Measurements from ENCODE around the gene RABGEF1.
A peak's percentile ranks its signal among the peaks of the same experiment; 100 is the strongest.
"Not testable (repeated sequence)": the region's sequence is repeated elsewhere in the genome, so short reads cannot be mapped to it uniquely, and the experiment has no call there.

The RABGEF1 gene

GRCh38 chr7:66782875-66783274, 42.3 kb downstream of the RABGEF1 start:
- not testable (repeated sequence) for H3K27ac Mint-ChIP-seq, H3K4me1 Mint-ChIP-seq, H3K9me3 Mint-ChIP-seq, H3K27me3 Mint-ChIP-seq, DNase-seq, H3K4me3 Mint-ChIP-seq
- CTCF ChIA-PET, result interaction anchor here (0.6 kb wide), 1 partner anchor 178 kb away, joined by 5 read pairs; no protein-coding TSS in a partner anchor
- H3K36me3 Mint-ChIP-seq, result peaks cover 36% of the 10 kb centered on the region

- H3K27ac Mint-ChIP-seq, CTCF ChIA-PET: not testable (repeated sequence)
- peaks cover 31% of the 10 kb centered on the region for H3K36me3 Mint-ChIP-seq
Observed at GRCh38 chr7:66783887-66784595, 43.5 kb downstream of the RABGEF1 start.

GRCh38 chr7:66790196-66790595, 49.7 kb downstream of the RABGEF1 start:
- Mint-ChIP-seq H3K27ac (no peak overlapping the region), H3K4me1 (no peaks in the 10 kb centered on the region), H3K36me3 (peaks cover 21% of the 10 kb centered on the region), H3K9me3 (no peaks in the 10 kb centered on the region), H3K4me3 (no peak overlapping the region), H3K27me3 (no peaks in the 10 kb centered on the region)
- no peak for DNase-seq
- CTCF ChIA-PET, result no interaction called here

More at GRCh38 chr7:66783887-66784595, 43.5 kb downstream of the RABGEF1 start:
- not testable (repeated sequence) for H3K27me3 Mint-ChIP-seq, H3K9me3 Mint-ChIP-seq, H3K4me1 Mint-ChIP-seq, H3K4me3 Mint-ChIP-seq, DNase-seq

GRCh38 chr7:66790725-66791124, 50.2 kb downstream of the RABGEF1 start:
- no peaks in the 10 kb centered on the region for H3K4me1 Mint-ChIP-seq
- no peaks in the 10 kb centered on the region for H3K9me3 Mint-ChIP-seq
- H3K36me3 Mint-ChIP-seq, result peaks cover 22% of the 10 kb centered on the region
- CTCF ChIA-PET, result no interaction called here
- no peak overlapping the region for H3K4me3 Mint-ChIP-seq
- H3K27me3 Mint-ChIP-seq, result no peaks in the 10 kb centered on the region
- no peak overlapping the region for H3K27ac Mint-ChIP-seq
- DNase-seq, result no peak

GRCh38 chr7:66800591-66800990, 60.1 kb downstream of the RABGEF1 start:
- CTCF ChIA-PET, result no interaction called here
- H3K36me3 Mint-ChIP-seq, result peaks cover 37% of the 10 kb centered on the region

GRCh38 chr7:66804001-66804400, 63.5 kb downstream of the RABGEF1 start:
- CTCF ChIA-PET, result no interaction called here
- DNase-seq, result no peak
- Mint-ChIP-seq H3K4me1 (no peaks in the 10 kb centered on the region), H3K9me3 (no peaks in the 10 kb centered on the region), H3K27ac (no peak overlapping the region), H3K27me3 (no peaks in the 10 kb centered on the region), H3K36me3 (peaks cover 35% of the 10 kb centered on the region), H3K4me3 (no peak overlapping the region)

More at GRCh38 chr7:66800591-66800990, 60.1 kb downstream of the RABGEF1 start:
- no peak for DNase-seq
- Mint-ChIP-seq H3K27me3 (no peaks in the 10 kb centered on the region), H3K27ac (no peak overlapping the region), H3K4me3 (no peak overlapping the region), H3K9me3 (no peaks in the 10 kb centered on the region), H3K4me1 (no peaks in the 10 kb centered on the region)

GRCh38 chr7:66807736-66808135, 67.2 kb downstream of the RABGEF1 start:
- CTCF ChIA-PET, result no interaction called here
- H3K4me1 Mint-ChIP-seq, result no peaks in the 10 kb centered on the region
- no peak for DNase-seq
- H3K36me3 Mint-ChIP-seq, result peaks cover 26% of the 10 kb centered on the region
- no peak overlapping the region for H3K4me3 Mint-ChIP-seq
- no peak overlapping the region for H3K27ac Mint-ChIP-seq
- no peaks in the 10 kb centered on the region for H3K9me3 Mint-ChIP-seq
- H3K27me3 Mint-ChIP-seq, result no peaks in the 10 kb centered on the region

- H3K4me1 Mint-ChIP-seq, result no peaks in the 10 kb centered on the region
- no peak overlapping the region for H3K4me3 Mint-ChIP-seq
- H3K9me3 Mint-ChIP-seq, result no peaks in the 10 kb centered on the region
- H3K27me3 Mint-ChIP-seq, result no peaks in the 10 kb centered on the region
- CTCF ChIA-PET, result interaction anchor here (2.4 kb wide), 1 partner anchor 12 kb away, joined by 6 read pairs; no protein-coding TSS in a partner anchor
- no peak overlapping the region for H3K27ac Mint-ChIP-seq
- no peak for DNase-seq
- H3K36me3 Mint-ChIP-seq, result peaks cover 21% of the 10 kb centered on the region
Observed at GRCh38 chr7:66810716-66811115, 70.2 kb downstream of the RABGEF1 start.

GRCh38 chr7:66815186-66815875, 74.8 kb downstream of the RABGEF1 start:
- H3K27me3 Mint-ChIP-seq, H3K4me1 Mint-ChIP-seq, CTCF ChIA-PET: not testable (repeated sequence)

GRCh38 chr7:66815951-66816350, 75.4 kb downstream of the RABGEF1 start:
- CTCF ChIA-PET, result no interaction called here
- no peaks in the 10 kb centered on the region for H3K9me3 Mint-ChIP-seq
- peaks cover 4% of the 10 kb centered on the region for H3K36me3 Mint-ChIP-seq
- no peak overlapping the region for H3K4me3 Mint-ChIP-seq
- no peaks in the 10 kb centered on the region for H3K4me1 Mint-ChIP-seq
- no peak overlapping the region for H3K27ac Mint-ChIP-seq
- peaks cover 9% of the 10 kb centered on the region for H3K27me3 Mint-ChIP-seq
- DNase-seq, result no peak

More at GRCh38 chr7:66815186-66815875, 74.8 kb downstream of the RABGEF1 start:
- not testable (repeated sequence) for H3K27ac Mint-ChIP-seq, H3K36me3 Mint-ChIP-seq, H3K9me3 Mint-ChIP-seq, H3K4me3 Mint-ChIP-seq, DNase-seq

GRCh38 chr7:66816658-66817057, 76.1 kb downstream of the RABGEF1 start:
- H3K9me3 Mint-ChIP-seq, H3K27me3 Mint-ChIP-seq, H3K4me3 Mint-ChIP-seq, DNase-seq, H3K4me1 Mint-ChIP-seq, H3K27ac Mint-ChIP-seq, H3K36me3 Mint-ChIP-seq, CTCF ChIA-PET: not testable (repeated sequence)

- DNase-seq, H3K27me3 Mint-ChIP-seq, CTCF ChIA-PET, H3K4me3 Mint-ChIP-seq, H3K36me3 Mint-ChIP-seq, H3K9me3 Mint-ChIP-seq, H3K27ac Mint-ChIP-seq, H3K4me1 Mint-ChIP-seq: not testable (repeated sequence)
Observed at GRCh38 chr7:66817208-66817795, 76.8 kb downstream of the RABGEF1 start.

GRCh38 chr7:66817956-66818355, 77.4 kb downstream of the RABGEF1 start:
- CTCF ChIA-PET, H3K4me3 Mint-ChIP-seq, H3K4me1 Mint-ChIP-seq, DNase-seq, H3K27ac Mint-ChIP-seq, H3K27me3 Mint-ChIP-seq, H3K36me3 Mint-ChIP-seq, H3K9me3 Mint-ChIP-seq: not testable (repeated sequence)

GRCh38 chr7:66824041-66824440, 83.5 kb downstream of the RABGEF1 start:
- H3K9me3 Mint-ChIP-seq, result peaks cover 6% of the 10 kb centered on the region
- no peaks in the 10 kb centered on the region for H3K36me3 Mint-ChIP-seq
- no peak overlapping the region for H3K4me3 Mint-ChIP-seq
- no peak for DNase-seq
- H3K4me1 Mint-ChIP-seq, result no peaks in the 10 kb centered on the region
- no peak overlapping the region for H3K27ac Mint-ChIP-seq
- CTCF ChIA-PET, result interaction anchor here (1.0 to 1.5 kb wide), 2 partner anchors 20 to 81 kb away, joined by 3 to 5 read pairs; no protein-coding TSS in a partner anchor
- peaks cover 11% of the 10 kb centered on the region for H3K27me3 Mint-ChIP-seq

- H3K27ac Mint-ChIP-seq, H3K9me3 Mint-ChIP-seq, H3K36me3 Mint-ChIP-seq, CTCF ChIA-PET, H3K27me3 Mint-ChIP-seq, H3K4me1 Mint-ChIP-seq, H3K4me3 Mint-ChIP-seq: not testable (repeated sequence)
- DNase-seq, result peak; percentile 59
Observed at GRCh38 chr7:66825538-66825937, 85.0 kb downstream of the RABGEF1 start.

Measured in activated naive CD4-positive, alpha-beta T cell treated with anti-CD3 and anti-CD28 coated beads, Interleukin-2, amount 10 ng/mL, durations not matched to agents 7 days and 5 days (primary cell).